Bronchus fibroblast of lung (primary cell): ENCODE measurements around the gene TMEM238L. TPM values are rescaled to one million over a fixed set of nuclear protein-coding genes. Genes with fewer than 3 reads are reported as not detected.

Experiments
- total RNA-seq: library from RNA; depleted of rRNA; stranded (reverse); fragments of >200 nt; gene quantifications from 2 replicates; pipeline ENCODE4 v1.2.3, GENCODE V29; 2015

The TMEM238L gene, protein sequence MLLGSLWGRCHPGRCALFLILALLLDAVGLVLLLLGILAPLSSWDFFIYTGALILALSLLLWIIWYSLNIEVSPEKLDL
- total RNA-seq = not detected in 2 replicates

GRCh38 chr17:10803830-10804475 is at the start of gene TMEM238L:
Gene TMEM238L (minus strand): TSS chr17:10804099. CDS start chr17:10803963, 136 bp downstream.

GRCh38 chr17:10837921-10838320 is 34.0 kb upstream of the TMEM238L start, which contains the start of gene PIRT:
Gene PIRT (minus strand): TSS chr17:10838087. CDS start chr17:10825645, 12,442 bp downstream.

Other genes with a start within 250 kb of the TMEM238L start
- under 0.01 and 0.15 TPM in 2 replicates for gene MYH3, start 146.8 kb downstream of the TMEM238L start, total RNA-seq
- gene SCO1, start 106.6 kb downstream of the TMEM238L start, total RNA-seq = 24.8 and 27.1 TPM in 2 replicates
- 6.4 and 8.1 TPM in 2 replicates for gene ADPRM, start 106.5 kb downstream of the TMEM238L start, total RNA-seq
- gene TMEM220, start 74.1 kb downstream of the TMEM238L start, total RNA-seq = 2.9 and 3.1 TPM in 2 replicates
- not detected in 2 replicates for gene PIRT, start 34.0 kb upstream of the TMEM238L start, total RNA-seq